Suprapubic skin (tissue), 3 donors: ENCODE data around the gene DUSP3.

Experiments
- POLR2A ChIP-seq, 2 donors: fragments of 450-650 bp; IDR thresholded peaks; one replicate each; pipeline ENCODE4 v1.6.1; 2017; ENCODE audit warnings: antibody characterized with exemption in 2 of 2, mild to moderate bottlenecking in 2 of 2, moderate library complexity in 2 of 2
- TF ChIP-seq, protein P1 (sequence below), 2 donors: fragments of 200-600 bp in 1 of 2; fragments of 450-650 bp in 1 of 2; sonication (generic) in 1 of 2; IDR thresholded peaks; one replicate each; pipeline ENCODE4 v1.5.1; 2016 to 2019; ENCODE audit warnings: antibody characterized with exemption in 2 of 2, mild to moderate bottlenecking in 1 of 2, moderate library complexity in 1 of 2

DNA sequence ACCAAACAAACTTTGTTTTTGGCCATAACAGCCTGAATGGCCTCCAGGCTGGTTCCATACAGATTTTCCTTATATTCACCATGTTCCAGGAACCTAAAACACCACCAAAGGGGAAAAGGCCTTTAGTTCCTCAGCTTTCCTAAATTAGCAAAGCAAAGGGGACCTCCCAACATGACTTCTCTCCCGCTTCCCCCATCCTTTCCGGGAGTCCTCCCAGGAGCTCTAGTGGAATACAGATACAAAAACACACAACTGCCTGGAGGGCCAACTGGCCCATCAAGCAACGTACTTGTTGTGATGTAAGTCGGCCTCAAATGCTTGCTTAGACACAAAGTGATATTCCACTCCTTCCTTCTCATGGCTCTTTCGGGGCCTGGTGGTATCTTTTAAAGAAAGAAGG, 32.0 kb upstream of the DUSP3 start:
- TF ChIP-seq, protein P1, sequence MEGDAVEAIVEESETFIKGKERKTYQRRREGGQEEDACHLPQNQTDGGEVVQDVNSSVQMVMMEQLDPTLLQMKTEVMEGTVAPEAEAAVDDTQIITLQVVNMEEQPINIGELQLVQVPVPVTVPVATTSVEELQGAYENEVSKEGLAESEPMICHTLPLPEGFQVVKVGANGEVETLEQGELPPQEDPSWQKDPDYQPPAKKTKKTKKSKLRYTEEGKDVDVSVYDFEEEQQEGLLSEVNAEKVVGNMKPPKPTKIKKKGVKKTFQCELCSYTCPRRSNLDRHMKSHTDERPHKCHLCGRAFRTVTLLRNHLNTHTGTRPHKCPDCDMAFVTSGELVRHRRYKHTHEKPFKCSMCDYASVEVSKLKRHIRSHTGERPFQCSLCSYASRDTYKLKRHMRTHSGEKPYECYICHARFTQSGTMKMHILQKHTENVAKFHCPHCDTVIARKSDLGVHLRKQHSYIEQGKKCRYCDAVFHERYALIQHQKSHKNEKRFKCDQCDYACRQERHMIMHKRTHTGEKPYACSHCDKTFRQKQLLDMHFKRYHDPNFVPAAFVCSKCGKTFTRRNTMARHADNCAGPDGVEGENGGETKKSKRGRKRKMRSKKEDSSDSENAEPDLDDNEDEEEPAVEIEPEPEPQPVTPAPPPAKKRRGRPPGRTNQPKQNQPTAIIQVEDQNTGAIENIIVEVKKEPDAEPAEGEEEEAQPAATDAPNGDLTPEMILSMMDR (IDR thresholded peaks at IDR 0.05) = no peak
- TF ChIP-seq POLR2A (IDR thresholded peaks at IDR 0.05) = no peak
